ENCODE data around the gene ARHGAP23. TPM values are rescaled to one million over a fixed set of nuclear protein-coding genes. Genes with fewer than 3 reads are reported as not detected.

The ARHGAP23 gene
- total RNA-seq, 4 donors from 2014 or later = 8.2 to 37.7 (median 12.3) TPM

DNA sequence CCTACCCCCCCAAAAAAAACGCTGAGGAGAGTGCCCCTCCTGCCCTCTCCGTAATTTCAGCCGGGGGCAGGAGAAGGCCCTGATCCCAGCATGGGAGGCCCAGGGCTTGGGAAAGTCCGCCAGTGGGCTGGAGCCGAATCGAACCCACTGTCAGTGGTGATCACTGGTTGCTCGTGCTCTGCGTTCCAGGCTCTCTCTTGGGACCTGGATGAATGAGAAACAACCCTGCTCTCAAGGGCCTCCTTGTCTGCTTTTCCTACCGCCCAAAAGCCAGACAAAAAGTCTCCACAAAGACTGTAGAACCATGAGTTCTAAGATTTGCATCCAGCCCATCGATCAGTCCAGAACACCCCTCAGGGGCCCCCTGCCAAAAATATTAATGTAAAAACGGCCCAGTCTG is 8.1 kb downstream of the ARHGAP23 start:
- TF ChIP-seq, protein P1, sequence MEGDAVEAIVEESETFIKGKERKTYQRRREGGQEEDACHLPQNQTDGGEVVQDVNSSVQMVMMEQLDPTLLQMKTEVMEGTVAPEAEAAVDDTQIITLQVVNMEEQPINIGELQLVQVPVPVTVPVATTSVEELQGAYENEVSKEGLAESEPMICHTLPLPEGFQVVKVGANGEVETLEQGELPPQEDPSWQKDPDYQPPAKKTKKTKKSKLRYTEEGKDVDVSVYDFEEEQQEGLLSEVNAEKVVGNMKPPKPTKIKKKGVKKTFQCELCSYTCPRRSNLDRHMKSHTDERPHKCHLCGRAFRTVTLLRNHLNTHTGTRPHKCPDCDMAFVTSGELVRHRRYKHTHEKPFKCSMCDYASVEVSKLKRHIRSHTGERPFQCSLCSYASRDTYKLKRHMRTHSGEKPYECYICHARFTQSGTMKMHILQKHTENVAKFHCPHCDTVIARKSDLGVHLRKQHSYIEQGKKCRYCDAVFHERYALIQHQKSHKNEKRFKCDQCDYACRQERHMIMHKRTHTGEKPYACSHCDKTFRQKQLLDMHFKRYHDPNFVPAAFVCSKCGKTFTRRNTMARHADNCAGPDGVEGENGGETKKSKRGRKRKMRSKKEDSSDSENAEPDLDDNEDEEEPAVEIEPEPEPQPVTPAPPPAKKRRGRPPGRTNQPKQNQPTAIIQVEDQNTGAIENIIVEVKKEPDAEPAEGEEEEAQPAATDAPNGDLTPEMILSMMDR (IDR thresholded peaks at IDR 0.05; ENCODE audit: low read depth) = no peak

DNA sequence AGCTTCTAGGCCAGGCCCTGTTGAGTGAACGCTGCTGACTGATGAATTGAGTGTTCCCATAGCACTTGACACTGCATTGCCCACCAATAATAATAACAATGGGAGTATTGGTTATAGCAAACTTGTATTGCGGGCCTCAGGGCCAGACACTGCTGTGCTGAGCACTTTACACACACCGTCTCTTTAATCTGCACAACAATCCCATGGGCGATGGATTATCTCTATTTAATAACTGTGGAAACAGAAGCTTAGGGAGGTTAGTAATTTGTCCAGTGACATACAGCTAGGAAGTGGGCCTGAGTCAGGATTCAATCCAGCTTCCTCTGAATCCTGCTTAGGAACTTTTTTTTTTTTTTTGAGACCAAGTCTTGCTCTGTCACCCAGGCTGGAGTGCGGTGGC is 11.2 kb downstream of the ARHGAP23 start:
- TF ChIP-seq, protein P1 (IDR thresholded peaks at IDR 0.05; ENCODE audit: low read depth) = no peak

DNA sequence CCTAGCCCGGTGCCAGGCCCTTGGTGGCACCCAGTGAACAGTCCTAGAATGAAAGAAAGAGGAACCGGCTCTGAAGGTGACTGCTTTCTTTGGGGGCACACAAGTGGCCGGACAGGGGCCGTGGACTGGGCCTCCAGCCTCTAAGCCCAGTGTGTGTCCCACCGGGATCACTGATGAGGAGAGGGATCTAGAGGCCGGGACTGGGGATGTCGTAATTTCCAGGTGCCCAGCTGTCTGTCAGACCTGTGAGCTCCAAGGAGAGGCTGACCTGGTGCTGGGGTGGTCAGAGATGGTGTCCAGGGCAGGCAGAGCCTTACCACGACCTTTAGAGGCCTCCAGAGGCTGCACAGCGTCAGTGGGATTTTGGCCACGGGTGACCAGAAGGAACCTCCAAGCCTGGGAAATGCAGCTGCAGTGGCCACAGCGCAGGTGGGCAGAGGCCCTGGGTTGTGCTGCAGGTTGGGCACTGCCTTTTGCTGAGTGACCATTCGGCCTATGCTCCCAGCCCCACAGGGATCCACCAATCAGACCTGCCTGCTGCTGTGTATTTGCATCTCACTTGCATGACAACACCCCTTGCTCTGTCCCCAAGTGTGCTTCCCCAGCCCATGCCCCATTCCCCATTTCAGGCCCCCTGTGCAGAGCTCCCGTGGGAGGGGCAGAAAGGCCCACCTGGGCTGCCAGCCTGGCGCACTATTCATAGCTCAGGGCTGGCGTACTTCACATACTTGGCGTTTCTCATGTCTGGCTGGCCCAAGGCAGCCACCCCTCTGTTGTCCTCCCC is 12.5 kb downstream of the ARHGAP23 start:
- TF ChIP-seq, protein P1 (IDR thresholded peaks at IDR 0.05; ENCODE audit: low read depth) = no peak

DNA sequence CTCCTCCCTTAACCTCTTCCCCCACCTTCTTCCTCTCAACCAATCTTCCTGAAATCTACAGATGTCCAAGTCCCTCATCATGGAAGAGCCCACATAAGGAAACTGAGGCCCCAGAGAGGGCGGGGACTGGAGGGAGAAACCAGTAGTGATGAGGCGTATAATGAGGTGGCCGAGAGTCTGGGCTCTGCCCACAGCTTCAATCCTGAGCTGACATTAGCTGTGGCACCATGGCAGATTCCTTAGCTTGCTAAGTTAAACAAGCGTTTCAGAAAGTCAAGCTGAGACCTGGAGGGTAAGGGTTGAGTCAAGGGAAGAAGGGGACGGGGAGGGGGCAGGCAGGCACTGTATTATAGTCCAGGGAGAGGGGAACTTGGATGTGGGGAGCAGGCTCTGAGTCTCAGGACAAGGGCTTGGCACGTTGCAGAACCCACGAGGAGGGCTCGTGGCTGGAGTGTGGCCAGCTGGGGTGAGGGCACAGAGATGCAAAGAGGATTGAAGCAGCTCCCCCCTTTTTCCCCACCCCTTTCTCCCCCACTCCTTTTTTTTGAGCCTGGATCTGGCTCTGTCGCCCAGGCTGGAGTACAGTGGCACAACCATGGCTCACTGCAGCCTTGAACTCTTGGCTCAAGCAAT is 13.3 kb downstream of the ARHGAP23 start:
- TF ChIP-seq, protein P1 (IDR thresholded peaks at IDR 0.05; ENCODE audit: low read depth) = no peak

DNA sequence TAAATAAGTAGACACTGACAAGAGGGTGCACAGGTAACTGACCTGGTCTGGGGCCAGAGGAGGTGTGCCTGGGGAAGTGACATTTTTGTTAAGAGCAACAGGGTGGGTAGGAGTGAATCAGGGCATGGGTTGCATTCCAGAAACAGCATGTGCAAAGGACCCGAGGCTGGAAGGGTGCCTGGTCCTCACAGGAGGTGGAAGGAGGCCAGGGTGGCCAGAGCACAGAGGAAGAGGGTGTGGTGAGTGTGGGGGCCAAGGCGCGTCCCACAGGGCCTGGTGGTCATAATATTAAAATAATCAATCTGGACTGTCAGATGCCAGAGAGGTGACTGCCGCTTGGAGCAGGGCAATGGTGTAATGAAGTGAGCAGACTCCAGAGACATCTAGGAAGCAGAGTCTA is 14.3 kb downstream of the ARHGAP23 start:
- TF ChIP-seq, protein P1 (IDR thresholded peaks at IDR 0.05; ENCODE audit: low read depth) = no peak

DNA sequence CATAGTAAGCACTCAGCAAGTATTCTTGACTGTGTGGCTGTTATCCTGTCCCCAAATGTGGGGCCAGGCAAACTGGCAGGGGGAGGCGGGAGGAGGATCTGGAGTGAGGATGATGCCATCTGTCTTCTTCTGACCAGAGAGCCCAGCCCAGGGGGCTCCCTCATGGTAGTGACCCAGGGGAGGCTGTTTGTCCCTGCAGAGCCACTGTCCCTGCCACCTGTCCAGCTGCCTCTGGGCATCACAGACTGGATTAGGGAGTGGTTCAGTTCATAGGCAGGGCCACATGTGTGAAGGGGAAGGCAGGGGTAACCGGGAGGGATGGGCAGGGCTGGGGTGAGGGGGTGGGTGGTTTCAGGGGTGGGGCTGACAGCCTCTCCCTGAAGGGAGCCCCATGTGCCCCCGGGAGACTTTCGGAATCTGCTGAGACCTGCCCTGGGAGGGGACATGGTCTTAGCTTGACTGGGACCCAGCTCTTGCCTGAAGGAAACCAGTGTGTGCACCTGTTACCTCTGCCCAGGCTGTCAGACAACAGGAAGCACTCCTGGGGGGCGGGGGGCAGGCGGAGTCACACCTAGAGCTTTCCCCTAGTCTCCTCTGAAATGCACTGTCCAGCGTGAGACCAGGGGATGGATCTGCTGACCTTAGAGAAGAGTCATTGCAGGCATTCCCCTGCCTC is 15.2 kb downstream of the ARHGAP23 start:
- TF ChIP-seq, protein P1 (IDR thresholded peaks at IDR 0.05; ENCODE audit: low read depth) = no peak

DNA sequence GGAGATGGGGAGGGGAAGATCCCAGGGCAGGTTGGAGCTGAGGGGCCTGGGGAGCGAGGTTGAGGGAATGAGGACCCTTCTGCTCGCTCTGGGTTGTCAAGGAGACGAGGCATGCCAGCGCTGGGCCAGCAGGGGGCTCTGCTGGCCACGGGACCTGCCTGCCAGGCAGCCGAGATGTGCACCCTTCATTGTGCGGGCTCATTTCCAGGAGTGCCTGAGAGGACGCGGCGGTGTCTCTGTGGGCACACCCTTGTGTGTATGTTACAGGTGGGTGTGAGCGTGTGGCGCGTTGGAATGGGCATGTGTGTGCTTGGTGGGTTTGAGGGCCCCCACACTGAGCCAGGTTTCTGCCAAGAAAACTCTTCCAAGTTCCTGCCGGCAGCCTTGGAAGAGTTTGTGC is 15.9 kb downstream of the ARHGAP23 start:
- TF ChIP-seq, protein P1 (IDR thresholded peaks at IDR 0.05; ENCODE audit: low read depth) = no peak

Data from subcutaneous adipose tissue (tissue), 4 donors.